Esophagus muscularis mucosa (tissue), 4 donors: ENCODE measurements around the gene C1QTNF9. TPM values are rescaled to one million over a fixed set of nuclear protein-coding genes. Genes with fewer than 3 reads are reported as not detected.

Source experiments
- DNase-seq: peaks from one replicate; pipeline ENCODE4 v3.0.0-alpha.2; 2017; ENCODE audit errors: extremely low spot score
- H3K27ac ChIP-seq, 4 donors: fragments of 200-600 bp; sonication (generic); replicated peaks in 1 of 4; 1 replicate in 3 of 4; 2 replicates in 1 of 4; pipeline ENCODE4 v1.5.1; 2016 to 2019; ENCODE audit warnings: mild to moderate bottlenecking in 1 of 4
- H3K27me3 ChIP-seq, 4 donors: fragments of 200-600 bp; sonication (generic); one replicate each; pipeline versions ENCODE4 v1.5.1 to v1.6.0; 2016 to 2019
- H3K36me3 ChIP-seq, 4 donors: fragments of 200-600 bp; sonication (generic); one replicate each; pipeline ENCODE4 v1.5.1; 2016 to 2019
- H3K4me1 ChIP-seq, 4 donors: fragments of 200-600 bp; sonication (generic); one replicate each; pipeline ENCODE4 v1.5.1; 2016 to 2019
- H3K4me3 ChIP-seq, 4 donors: fragments of 200-600 bp; sonication (generic); 1 replicate in 2 of 4; 2 replicates in 2 of 4; pipeline ENCODE4 v1.5.1; 2016 to 2019; ENCODE audit warnings: mild to moderate bottlenecking in 4 of 4, moderate library complexity in 1 of 4
- H3K9me3 ChIP-seq, 4 donors: fragments of 200-600 bp; sonication (generic); 1 replicate in 3 of 4; 2 replicates in 1 of 4; pipeline ENCODE4 v1.5.1; 2016 to 2019
- EP300 ChIP-seq: sonication (generic); formaldehyde crosslinking; IDR thresholded peaks from one replicate; pipeline ENCODE4 v1.6.1; 2017; ENCODE audit warnings: antibody characterized with exemption
- POLR2A ChIP-seq: fragments of 450-650 bp; IDR thresholded peaks from one replicate; pipeline ENCODE4 v1.6.1; 2017; ENCODE audit warnings: antibody characterized with exemption, moderate library complexity, mild to moderate bottlenecking, low read depth
- POLR2AphosphoS5 ChIP-seq, 2 donors: sonication (generic); formaldehyde crosslinking; IDR thresholded peaks; one replicate each; pipeline ENCODE4 v1.6.1; 2017; ENCODE audit warnings: antibody characterized with exemption in 2 of 2
- WGBS: methylation state at CpG from one replicate; pipeline ENCODE4 v1.1.5; 2018; 5-methylcytosine and 5-hydroxymethylcytosine counted together
- intact Hi-C: fragments of 100-400 bp; cut with DNase I; formaldehyde crosslinking; loops from one replicate; pipeline ENCODE4 v1.15.1; 2023
- total RNA-seq, 4 donors: library from RNA; depleted of rRNA; stranded (reverse); fragments of >200 nt; gene quantifications; one replicate each; pipeline versions ENCODE4 v1.1.0 to v1.2.1, GENCODE V29; 2016
- TF ChIP-seq, protein P1 (sequence below), 3 experiments: fragments of 200-600 bp in 2 of 3; fragments of 450-650 bp in 1 of 3; sonication (generic) in 2 of 3; IDR thresholded peaks; one replicate each; pipeline ENCODE4 v1.5.1; 2017 to 2019; ENCODE audit warnings: antibody characterized with exemption in 3 of 3, mild to moderate bottlenecking in 2 of 3, moderate library complexity in 1 of 3

C1QTNF9 gene
- total RNA-seq, 4 donors from 2014 or later = 0.32 to 2.0 (median 0.91) TPM

- 87% methylated on average over 6 of the region's 6 CpGs for WGBS
- intact Hi-C loops = no loop called here
- peaks cover 23 to 96% (median 69%) of the 10 kb centered on the region in 4 donors for H3K36me3 ChIP-seq
These were observed 16.9 kb upstream of the C1QTNF9 start for GRCh38 chr13:24292481-24292880.

DNA sequence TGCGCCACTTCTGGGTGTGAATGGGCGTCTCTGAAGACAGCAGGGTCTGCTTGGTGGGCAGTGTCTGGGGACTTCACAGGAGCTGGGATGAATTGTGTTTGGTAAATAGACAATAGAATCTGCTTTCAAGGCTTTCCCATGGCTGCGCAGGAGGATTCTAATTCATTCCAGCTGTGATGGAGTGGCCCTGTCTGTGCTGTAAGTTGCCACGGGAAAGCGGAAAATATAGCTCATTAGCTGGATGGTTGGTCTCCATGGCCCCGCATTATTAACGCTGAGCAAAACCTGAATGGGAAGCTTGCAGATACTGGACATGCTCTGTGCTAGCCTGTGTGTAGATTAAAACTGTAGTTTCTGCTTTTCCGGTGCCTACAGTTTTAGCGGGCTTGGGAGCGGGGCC lies 15.6 kb upstream of the C1QTNF9 start:
- Histone ChIP-seq H3K36me3 (peaks cover 33 to 96% (median 77%) of the 10 kb centered on the region in 4 donors), H3K27me3 (no peaks in the 10 kb centered on the region)
- intact Hi-C loops = no loop called here

More at GRCh38 chr13:24292481-24292880, 16.9 kb upstream of the C1QTNF9 start:
- H3K9me3 ChIP-seq = no peaks in the 10 kb centered on the region
- no peak for DNase-seq
- H3K27ac ChIP-seq = no peak overlapping the region
- peaks cover 0 to 4% (median 0%) of the 10 kb centered on the region in 4 donors for H3K4me1 ChIP-seq
- H3K4me3 ChIP-seq = no peak overlapping the region
- TF ChIP-seq, protein P1, sequence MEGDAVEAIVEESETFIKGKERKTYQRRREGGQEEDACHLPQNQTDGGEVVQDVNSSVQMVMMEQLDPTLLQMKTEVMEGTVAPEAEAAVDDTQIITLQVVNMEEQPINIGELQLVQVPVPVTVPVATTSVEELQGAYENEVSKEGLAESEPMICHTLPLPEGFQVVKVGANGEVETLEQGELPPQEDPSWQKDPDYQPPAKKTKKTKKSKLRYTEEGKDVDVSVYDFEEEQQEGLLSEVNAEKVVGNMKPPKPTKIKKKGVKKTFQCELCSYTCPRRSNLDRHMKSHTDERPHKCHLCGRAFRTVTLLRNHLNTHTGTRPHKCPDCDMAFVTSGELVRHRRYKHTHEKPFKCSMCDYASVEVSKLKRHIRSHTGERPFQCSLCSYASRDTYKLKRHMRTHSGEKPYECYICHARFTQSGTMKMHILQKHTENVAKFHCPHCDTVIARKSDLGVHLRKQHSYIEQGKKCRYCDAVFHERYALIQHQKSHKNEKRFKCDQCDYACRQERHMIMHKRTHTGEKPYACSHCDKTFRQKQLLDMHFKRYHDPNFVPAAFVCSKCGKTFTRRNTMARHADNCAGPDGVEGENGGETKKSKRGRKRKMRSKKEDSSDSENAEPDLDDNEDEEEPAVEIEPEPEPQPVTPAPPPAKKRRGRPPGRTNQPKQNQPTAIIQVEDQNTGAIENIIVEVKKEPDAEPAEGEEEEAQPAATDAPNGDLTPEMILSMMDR (IDR thresholded peaks at IDR 0.05) = no peak
- no peaks in the 10 kb centered on the region for H3K27me3 ChIP-seq

DNA sequence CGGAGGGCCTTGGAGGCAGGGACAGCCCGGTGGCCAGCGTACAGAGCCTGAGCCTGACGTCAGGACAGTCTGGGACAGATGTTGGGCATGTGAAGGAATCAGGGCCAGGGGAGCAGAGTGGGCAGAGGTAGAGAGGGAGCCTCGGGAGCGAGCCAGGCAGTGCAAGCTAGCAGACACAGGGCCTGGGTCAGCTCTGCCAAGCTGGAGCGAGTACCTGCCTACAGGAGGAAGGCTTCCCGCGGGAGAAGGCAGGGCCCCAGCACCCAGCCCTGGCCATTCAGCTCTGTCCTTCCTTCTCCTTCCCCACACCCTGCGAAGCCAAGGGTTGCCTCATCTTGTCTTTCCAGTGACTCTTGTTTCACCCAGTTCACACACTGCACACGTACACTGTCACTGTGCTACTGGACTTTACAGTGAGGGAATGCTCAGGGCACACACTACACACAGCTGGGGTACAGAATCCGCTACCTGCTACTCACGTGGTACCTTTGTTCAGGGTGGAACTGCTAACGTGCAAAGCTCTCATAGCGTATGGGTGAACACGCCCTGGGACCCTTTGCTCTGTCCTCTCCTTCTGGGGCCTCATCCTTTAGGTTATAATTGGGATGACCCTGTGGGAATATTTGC lies 9.8 kb upstream of the C1QTNF9 start:
- 97% methylated on average over 16 of the region's 16 CpGs for WGBS
- H3K9me3 ChIP-seq = no peaks in the 10 kb centered on the region
- no peak overlapping the region for H3K27ac ChIP-seq
- peaks cover 5 to 8% (median 6%) of the 10 kb centered on the region in 4 donors for H3K4me1 ChIP-seq
- H3K36me3 ChIP-seq = peaks cover 28 to 96% (median 72%) of the 10 kb centered on the region in 4 donors
- TF ChIP-seq POLR2AphosphoS5 (IDR thresholded peaks at IDR 0.05) (no peak), POLR2A (no peak), EP300 (no peak)
- TF ChIP-seq, protein P1 (IDR thresholded peaks at IDR 0.05) = no peak
- H3K27me3 ChIP-seq = no peaks in the 10 kb centered on the region
- H3K4me3 ChIP-seq = no peak overlapping the region
- intact Hi-C loops = no loop called here
- no peak for DNase-seq

More for the DNA sequence above, 15.6 kb upstream of the C1QTNF9 start:
- no peaks in the 10 kb centered on the region for H3K9me3 ChIP-seq
- DNase-seq = no peak
- no peak overlapping the region for H3K27ac ChIP-seq
- peaks cover 0 to 4% (median 0%) of the 10 kb centered on the region in 4 donors for H3K4me1 ChIP-seq
- 92% methylated on average over 10 of the region's 10 CpGs for WGBS
- TF ChIP-seq POLR2A (no peak), POLR2AphosphoS5 (IDR thresholded peaks at IDR 0.05) (no peak), EP300 (no peak)
- TF ChIP-seq, protein P1 (IDR thresholded peaks at IDR 0.05) = no peak
- no peak overlapping the region for H3K4me3 ChIP-seq

- Histone ChIP-seq H3K27ac (no peak overlapping the region), H3K4me3 (no peak overlapping the region), H3K9me3 (no peaks in the 10 kb centered on the region), H3K36me3 (peaks cover 24 to 78% (median 60%) of the 10 kb centered on the region in 4 donors), H3K27me3 (no peaks in the 10 kb centered on the region), H3K4me1 (peaks cover 6 to 10% (median 7%) of the 10 kb centered on the region in 4 donors)
- TF ChIP-seq POLR2AphosphoS5 (IDR thresholded peaks at IDR 0.05) (no peak), POLR2A (no peak), EP300 (no peak)
- TF ChIP-seq, protein P1 (IDR thresholded peaks at IDR 0.05) = no peak
- 84% methylated on average over 12 of the region's 12 CpGs for WGBS
- DNase-seq = no peak
- intact Hi-C loops = no loop called here
These were observed 7.9 kb upstream of the C1QTNF9 start for GRCh38 chr13:24301434-24301833.

GRCh38 chr13:24301911-24302310 lies 7.5 kb upstream of the C1QTNF9 start:
- H3K27ac ChIP-seq = no peak overlapping the region
- intact Hi-C loops = no loop called here
- peaks cover 24 to 73% (median 58%) of the 10 kb centered on the region in 4 donors for H3K36me3 ChIP-seq
- no peak overlapping the region for H3K4me3 ChIP-seq
- H3K4me1 ChIP-seq = peaks cover 6 to 10% (median 7%) of the 10 kb centered on the region in 4 donors
- no peaks in the 10 kb centered on the region for H3K27me3 ChIP-seq
- TF ChIP-seq EP300 (no peak), POLR2A (no peak), POLR2AphosphoS5 (IDR thresholded peaks at IDR 0.05) (no peak)
- TF ChIP-seq, protein P1 (IDR thresholded peaks at IDR 0.05) = no peak
- no peaks in the 10 kb centered on the region for H3K9me3 ChIP-seq
- DNase-seq = no peak
- 96% methylated on average over 7 of the region's 7 CpGs for WGBS
